ENCODE data around the gene GPC3.

DNA sequence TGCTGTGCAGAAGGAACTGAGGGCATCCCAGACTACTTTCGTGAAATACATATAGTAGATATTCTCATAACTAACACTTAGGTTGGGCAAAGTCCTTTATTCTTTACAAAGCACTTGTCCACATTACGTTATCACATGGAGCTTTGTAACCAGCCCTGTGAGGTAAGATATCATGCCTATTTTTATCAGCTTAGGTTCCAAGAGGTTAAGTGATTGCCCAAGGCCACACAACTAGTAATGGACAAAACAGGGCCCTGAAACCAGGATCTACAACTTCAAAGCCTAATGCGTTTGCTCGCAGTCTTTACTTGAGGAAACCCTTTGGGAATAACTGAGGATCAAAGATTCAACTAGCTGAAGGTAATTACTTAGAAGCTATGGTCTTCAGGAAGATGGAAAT, 261.5 kb downstream of the GPC3 start:
- TF ChIP-seq POLR2A (IDR thresholded peaks at IDR 0.05; ENCODE audit: low read depth, low read length) (no peak), CTCF (conservative IDR thresholded peaks at IDR 0.05; ENCODE audit: low read depth, low read length) (no peak), SMC3 (IDR thresholded peaks at IDR 0.05; ENCODE audit: low read depth, low read length) (no peak), MAZ (IDR thresholded peaks at IDR 0.05; ENCODE audit: borderline replicate concordance, low read depth, low read length) (no peak), RAD21 (IDR thresholded peaks at IDR 0.05; ENCODE audit: low read length) (no peak), MXI1 (IDR thresholded peaks at IDR 0.05; ENCODE audit: borderline replicate concordance, low read depth, low read length) (no peak), ELK1 (IDR thresholded peaks at IDR 0.05; ENCODE audit: borderline replicate concordance, low read depth, low read length) (no peak), MAFK (IDR thresholded peaks at IDR 0.05; ENCODE audit: low read depth, low read length) (no peak), CHD1 (IDR thresholded peaks at IDR 0.05; ENCODE audit: low read depth, low read length) (no peak), CEBPB (IDR thresholded peaks at IDR 0.05; ENCODE audit: low read depth, low read length) (no peak), NFE2L2 (IDR thresholded peaks at IDR 0.05; ENCODE audit: low read depth, low read length) (no peak), BHLHE40 (IDR thresholded peaks at IDR 0.05; ENCODE audit: low read depth, low read length) (no peak), RCOR1 (IDR thresholded peaks at IDR 0.05; ENCODE audit: insufficient replicate concordance, low read length) (no peak)
- TF ChIP-seq, protein P1, sequence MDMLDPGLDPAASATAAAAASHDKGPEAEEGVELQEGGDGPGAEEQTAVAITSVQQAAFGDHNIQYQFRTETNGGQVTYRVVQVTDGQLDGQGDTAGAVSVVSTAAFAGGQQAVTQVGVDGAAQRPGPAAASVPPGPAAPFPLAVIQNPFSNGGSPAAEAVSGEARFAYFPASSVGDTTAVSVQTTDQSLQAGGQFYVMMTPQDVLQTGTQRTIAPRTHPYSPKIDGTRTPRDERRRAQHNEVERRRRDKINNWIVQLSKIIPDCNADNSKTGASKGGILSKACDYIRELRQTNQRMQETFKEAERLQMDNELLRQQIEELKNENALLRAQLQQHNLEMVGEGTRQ (IDR thresholded peaks at IDR 0.05; ENCODE audit: low read depth, low read length): no peak

Measured in IMR-90 (cell line).